ENCODE data around the gene MAP2K5.

Gene MAP2K5

GRCh38 chr15:67788986-67789385 lies 246.5 kb downstream of the MAP2K5 start:
- DNase-seq, result no peak

DNA sequence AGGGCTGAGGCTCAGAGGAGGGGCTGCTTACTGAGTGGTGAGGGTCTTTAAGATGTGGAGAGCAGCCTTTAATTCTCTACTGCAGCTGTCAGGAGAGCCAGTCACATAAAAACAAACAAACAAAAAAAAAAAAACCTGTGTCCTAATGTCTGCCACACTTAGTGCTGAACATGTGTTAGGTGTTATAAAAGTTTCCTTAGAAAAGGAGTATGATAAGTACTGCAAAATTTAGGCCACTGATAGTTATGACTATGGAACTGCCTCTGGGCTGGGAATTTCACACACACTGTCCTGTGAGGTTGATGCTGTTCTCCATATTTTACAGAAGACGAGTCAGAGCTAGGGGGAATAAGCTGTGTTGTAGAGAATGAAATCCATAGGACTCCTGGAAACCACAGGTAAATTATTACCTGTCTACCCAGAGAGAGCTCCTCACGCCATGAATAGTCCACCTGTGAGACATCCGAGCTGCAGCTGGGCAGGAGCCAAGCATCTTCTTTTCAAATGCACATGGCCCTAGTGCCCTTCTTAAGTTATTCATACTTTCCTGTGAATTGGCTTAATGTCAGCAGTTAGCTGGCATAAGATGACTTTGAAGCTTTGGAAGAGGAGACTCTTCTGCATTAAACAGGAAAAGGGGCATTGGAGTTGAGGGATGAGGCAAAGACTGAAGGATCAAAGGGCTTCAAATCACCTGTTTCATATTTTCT lies 248.3 kb downstream of the MAP2K5 start:
- no peak for DNase-seq

DNA sequence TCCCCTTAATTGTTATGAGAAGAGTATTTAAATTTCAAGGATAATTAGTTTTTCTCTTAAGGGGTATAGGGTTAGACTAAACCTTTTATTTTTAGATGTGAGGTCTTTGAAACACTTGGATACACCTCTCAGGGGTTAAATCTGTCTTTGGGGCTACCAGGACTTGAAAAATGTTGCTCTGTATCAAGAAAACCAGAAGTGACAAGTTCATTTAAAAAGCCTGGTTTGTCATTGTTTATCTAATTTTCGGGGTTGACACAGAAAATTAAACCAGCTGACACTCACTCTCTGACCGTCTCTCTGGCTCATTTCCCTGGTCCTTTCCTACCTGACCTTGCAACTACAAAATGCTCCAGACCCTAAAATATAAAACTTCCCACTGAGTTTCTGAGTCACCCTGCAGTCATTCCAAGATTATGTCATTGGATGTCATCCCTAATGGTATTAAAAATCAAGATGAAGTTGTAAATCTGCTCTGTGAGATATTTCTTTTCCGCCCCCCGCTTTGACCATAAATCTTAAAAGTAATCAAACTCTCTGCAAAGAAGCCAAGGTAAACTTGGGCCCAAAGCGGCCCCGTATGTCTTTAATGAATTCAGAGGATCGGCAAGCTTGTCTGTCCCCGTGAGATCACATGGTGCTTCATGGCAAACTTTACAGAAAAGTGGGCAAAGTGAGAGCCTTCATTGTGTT lies 249.9 kb downstream of the MAP2K5 start:
- no peak for DNase-seq

DNA sequence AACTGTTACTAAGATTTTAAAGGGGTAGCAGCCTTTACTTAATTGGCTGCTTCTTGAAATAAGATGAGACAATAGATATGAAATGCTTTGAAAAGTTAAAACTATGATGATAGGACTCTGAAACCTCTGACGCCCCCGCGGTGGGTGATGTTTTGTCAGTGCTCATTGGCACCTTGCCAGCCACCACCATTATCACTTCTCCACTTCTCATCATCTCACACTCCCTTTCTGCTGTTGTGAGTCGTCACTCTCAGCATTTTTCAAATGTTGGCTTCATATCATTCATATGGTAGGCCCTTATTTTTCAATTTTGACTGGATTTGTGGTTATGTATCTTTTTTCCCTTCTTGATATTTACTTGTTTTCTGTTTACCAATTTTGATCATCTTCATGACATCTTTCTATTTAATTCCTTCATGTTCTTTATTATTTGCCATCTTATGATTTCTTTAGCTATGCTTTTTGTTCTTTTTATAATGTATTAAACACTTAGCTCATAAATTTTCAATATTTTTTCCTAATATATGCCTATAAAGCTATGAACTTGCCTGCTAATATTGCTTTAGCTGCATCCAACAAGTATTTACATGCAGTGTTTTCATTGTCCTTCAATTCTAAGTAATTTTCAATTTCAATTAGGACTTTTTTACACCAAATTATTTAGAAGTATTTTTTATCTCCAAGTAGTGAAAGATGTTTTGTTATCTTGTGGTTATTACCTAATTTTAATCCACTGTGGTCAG lies 252.5 kb downstream of the MAP2K5 start:
- no peak for DNase-seq

DNA sequence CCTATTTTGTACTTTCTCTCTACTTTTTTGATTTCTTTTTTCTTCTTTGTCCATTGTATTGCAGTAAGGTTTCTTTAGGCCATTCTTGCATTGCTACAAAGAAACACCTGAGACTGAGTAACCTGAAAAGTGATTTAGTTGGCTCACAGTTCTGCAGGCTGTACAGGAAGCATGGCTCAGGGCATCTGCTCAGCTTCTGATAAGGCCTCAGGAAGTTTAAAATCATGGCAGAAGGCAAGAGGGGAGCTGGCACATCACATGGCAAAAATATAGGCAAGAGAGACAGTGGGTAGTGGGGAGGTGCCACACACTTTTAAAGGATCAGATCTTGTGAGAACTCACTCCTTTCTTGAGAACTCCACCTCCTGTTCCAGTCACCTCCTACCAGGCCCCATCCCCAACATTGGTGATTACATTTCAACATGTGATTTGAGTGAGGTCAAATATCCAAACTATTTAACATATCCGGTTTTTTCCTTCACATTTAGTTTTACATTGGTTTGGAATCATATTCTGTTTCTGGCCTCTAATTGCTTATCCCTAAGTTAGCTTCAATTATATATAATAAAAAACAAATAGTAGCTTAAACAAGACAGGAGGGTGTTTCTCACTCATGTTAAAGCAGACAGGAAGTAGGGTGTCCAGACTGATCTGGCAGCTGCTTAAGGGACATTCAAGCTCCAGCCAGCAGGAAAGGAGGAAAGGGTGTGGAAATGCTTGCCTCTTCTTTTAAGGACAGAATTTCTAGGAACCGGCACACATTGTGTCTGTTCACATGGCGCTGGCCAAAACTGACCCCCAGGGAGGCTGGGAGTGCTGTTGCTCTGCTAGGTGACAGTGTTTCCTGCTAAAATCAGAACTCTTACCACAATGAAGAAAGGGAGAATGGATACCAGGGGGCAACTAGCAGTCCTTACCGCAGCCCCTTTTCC lies 254.0 kb downstream of the MAP2K5 start:
- no peak for DNase-seq

DNA sequence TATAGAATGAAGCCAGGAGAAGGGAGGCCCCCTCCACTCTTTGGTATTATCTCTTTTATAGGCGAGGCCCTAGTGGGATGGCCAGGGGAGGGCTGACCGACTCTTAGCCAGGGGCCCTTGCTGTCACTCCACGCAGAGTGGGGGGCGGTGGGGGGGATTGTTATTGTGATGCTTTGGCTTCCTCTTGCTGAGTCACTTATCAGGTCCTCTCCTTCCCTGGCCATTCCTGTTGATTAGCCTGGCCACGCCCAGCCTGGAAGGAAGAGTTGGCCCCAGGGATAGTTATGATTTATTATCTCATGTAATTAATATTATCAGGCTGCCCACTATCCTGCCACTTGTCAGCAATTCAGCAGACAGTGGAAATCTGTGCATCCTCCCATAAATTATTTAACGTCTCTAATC lies 257.3 kb downstream of the MAP2K5 start:
- no peak for DNase-seq

DNA sequence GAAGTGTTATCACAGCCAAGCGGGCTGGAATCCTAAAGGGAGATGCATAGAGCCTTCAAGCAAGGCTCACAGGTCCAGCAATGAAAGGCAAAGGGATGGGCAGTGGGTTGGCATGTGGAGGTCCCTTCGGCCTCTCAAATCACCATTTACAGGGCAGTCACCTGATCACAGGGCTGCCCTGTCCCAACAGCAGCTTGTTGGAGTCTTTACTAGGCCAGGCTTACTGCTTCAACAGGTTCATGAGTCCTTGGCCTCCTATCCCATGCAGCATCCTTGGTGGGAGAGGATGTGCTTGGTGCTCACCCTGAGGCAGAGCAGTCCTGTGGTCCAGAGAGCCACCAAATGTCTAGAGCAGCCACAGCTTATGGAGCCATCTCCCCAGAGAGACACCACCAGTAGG lies 258.6 kb downstream of the MAP2K5 start:
- no peak for DNase-seq

DNA sequence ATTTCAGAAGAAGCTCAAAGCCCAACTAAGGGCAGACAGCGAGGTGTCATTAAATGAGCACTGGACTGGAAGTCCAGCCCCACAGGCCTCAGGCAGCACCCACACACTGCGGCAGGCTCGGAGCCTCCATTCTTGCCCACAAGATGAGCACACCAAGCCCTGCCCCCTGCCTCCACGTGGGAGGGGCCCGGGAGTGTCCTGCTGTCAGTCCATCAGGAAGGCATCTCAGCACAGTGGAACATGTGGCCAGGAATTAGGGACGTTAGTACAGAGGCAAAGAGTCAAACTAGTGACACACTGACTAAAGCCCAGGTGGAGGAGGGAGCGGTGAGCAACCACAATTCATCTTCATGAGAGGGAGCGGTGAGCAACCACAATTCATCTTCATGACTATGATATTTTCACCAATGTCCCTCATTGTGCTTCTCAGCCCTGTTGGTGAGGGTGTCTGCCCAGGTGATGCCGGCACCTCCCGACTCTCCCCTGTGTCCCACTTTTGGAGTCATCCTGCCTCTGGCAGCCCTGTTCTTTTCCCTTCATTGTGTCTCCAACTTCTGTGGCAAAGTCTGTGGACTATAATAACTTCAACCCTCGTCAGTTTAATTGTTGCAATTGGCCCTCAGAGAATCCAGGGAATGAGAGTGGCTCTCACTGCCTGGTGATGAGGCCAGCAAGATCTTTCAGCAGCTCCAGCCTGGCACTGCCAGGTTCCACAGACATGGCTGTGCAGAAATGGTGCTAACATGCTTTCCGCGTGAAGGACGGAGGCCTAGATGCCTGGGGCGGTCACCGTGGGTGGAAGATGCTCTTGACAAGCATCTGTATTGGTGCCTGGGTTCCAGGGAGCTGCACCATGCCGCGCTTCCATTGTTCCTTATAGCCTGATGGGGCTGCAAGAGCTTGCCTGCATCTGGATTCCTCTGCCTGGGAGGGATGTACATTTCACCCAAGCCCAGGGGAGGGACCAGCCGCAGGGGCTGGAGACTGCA lies 259.7 kb downstream of the MAP2K5 start:
- no peak for DNase-seq

DNA sequence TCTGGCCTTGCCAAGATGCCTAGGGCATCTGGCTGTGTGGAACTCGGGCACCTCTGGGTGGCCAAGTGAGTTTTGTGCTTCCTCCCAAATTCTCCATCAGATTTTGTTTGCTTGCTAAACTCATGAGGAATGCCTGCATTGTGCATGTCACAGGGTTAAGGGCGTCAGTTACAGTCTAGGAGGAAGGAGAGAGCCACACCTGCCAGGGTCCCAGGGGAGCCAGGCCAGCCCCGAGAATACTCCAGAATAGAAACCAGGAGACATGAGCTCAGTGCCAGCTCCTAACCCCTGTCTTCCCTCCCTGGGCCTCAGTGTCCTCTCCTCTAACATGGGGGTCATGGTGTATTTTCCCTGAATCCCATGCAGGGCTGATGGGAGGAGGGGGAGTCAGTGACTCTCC lies 260.8 kb downstream of the MAP2K5 start:
- no peak for DNase-seq

DNA sequence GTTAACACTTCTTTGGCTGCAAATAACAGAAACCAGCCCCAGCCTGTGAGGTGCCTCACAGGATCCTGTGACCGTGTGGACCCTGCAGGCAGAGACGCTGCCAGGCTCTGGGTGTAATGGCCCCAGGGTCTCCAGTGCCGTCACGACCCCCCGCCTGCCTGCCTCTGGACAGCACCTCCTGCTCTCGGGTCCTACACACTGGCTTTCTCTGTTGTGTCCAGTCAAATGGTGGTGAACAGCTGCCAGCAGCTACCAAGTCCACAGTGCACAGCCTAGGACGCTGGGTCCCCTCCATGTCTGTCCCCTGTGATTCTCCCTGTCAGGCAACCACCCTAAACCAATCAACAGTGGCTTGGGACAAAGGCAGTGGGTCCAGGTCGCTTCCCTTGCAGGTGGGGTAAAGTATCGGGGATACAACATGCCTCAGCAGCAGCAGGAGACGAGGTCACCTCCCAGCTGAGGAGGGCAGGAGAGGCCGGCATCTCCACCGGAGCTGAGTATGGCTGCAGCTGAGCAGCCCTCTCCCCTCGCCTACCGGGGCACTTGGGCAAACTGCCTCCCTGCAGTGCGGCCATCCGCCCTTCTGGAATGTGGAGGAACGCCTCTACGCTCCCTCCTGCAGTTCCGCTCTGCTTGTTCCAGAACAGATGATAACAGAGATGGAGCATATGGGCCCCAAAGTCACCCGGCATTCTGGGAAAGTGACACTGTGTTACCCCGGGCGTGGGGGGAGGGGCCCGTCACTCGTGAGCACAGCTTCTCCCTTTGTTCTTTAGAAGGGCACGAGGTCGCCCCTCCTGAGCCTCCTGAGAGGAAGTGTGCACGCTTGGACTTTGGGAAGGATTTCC lies 261.7 kb downstream of the MAP2K5 start:
- DNase-seq, result peak; percentile 79

DNA sequence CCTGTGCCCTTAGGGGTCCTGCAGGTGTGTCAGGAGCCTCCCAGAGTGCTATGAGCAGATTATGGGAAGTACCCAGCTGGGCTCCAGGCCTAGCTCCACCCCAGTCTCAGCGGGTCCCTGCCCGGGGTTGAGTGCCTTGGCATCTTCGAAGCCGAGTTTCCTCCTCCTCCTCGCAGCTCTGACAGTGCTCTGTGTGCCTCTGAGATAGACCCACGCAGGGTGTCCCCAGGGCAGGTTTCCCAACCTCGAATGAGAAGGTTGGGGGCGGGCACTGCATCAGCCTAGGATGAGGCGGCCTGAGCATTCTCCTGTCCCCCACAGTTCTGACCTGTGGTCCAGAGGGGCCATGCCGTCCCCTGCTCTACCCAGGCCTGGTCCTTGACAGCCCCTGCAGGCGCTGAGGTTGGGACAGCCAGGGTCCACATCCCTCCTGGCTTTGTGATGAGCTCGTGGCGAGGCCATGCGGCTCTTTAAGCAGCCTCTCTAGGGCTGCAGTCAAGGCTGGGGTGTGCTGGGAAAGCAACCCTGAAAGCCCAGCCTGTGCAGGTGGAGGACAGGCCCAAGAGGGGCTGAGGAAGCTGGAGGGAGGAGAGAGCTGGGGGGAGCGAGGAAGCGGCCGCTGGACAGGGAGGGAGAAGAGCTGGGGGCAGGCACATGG lies 262.6 kb downstream of the MAP2K5 start:
- no peak for DNase-seq

GRCh38 chr15:67805666-67806516 lies 263.4 kb downstream of the MAP2K5 start:
- no peak for DNase-seq

DNA sequence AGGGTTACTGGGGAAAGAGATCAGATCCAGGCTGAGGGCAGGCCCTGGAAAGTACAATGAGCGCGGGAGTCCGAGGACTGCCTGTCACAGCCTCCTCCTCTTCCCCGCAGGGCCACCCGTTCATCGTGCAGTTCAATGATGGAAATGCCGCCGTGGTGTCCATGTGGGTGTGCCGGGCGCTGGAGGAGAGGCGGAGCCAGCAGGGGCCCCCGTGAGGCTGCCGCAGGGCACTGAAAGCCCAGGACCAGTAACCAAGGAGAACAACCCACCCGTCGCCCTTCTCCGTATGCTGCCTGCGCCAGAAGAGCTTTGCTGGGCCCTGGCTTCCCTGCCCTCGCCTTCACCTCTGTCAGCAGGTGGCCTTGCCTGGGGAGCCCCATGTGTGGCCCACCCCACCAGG lies 264.0 kb downstream of the MAP2K5 start:
- DNase-seq, result no peak

GRCh38 chr15:67807141-67807540 lies 264.6 kb downstream of the MAP2K5 start:
- no peak for DNase-seq

GRCh38 chr15:67807836-67808235 lies 265.3 kb downstream of the MAP2K5 start:
- DNase-seq, result no peak

DNA sequence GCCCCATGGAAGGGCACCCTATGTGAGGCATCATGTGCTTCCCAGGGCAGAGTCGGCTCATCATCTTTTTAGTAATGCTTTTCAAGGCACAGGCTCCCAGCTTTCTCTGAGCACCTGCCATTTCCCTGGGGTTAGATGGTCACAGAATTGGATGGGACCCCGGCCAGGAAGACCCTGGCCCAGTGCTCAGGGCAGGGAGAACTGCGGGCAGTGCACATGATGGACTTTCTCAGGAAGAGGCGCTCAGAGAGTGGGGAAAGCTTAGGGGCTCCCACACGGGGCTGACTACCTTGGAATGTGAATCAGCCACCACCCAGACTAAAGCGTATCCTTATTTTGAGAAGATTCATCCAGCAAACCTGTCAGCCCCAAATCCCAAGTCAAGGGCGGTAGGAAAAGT lies 266.3 kb downstream of the MAP2K5 start:
- DNase-seq, result no peak

GRCh38 chr15:67809441-67809840 lies 266.9 kb downstream of the MAP2K5 start:
- DNase-seq, result no peak

DNA sequence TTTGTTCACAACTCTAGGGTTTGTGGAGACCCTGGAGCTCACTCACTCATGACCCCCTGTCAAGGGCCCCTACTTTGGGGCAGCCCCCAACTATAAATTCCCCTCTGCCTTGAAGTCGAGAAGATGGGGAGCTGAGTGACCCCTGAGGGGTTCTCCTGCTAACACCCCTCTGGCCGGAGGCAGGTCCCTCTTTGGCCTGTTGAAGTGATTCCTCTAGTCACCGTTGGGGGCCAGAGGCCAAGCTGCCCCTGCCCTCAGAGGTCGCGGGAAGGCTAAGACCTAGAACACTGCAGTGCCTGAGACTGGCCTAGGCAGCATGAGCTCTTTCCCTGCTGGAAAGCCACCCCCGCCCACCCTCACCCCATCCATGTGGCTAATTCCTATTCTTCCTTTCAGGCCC lies 267.4 kb downstream of the MAP2K5 start:
- no peak for DNase-seq

GRCh38 chr15:67812241-67812644 lies 269.7 kb downstream of the MAP2K5 start:
- DNase-seq, result no peak
